ENCODE measurements around the gene CFAP210. TPM values are rescaled to one million over a fixed set of nuclear protein-coding genes. Genes with fewer than 3 reads are reported as not detected.

CFAP210 gene, protein sequence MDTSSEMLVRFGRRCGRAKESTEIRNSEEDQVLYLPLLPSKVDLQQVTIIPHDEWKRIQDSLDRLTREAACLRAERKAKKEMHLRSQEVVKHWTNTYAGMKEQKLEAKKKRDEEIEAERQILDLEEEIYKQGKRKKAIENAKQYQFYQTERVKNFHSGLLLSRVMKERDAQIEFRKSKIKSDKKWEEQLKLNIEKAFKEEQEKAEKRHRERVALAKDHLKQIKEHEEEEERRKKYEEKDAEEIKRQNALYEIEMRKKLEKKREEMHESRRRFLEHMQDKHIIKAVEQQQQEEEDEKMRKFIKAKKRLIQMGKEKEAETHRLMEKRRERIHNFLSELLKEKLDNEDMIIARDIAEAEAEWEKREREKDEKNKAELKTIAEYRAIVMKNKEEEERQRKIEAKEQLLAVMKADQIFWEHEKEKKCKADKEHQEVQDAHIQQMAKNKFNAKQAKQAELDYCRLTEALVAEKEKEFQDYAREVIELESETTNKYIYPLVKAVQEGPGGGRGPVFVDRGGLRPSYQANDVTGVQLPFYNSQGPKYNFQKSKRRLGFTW
- 0.17 TPM for polyA plus RNA-seq (2013, experiment 1 of 2)
- polyA plus RNA-seq (2013, experiment 2 of 2) = 0.15 TPM

DNA sequence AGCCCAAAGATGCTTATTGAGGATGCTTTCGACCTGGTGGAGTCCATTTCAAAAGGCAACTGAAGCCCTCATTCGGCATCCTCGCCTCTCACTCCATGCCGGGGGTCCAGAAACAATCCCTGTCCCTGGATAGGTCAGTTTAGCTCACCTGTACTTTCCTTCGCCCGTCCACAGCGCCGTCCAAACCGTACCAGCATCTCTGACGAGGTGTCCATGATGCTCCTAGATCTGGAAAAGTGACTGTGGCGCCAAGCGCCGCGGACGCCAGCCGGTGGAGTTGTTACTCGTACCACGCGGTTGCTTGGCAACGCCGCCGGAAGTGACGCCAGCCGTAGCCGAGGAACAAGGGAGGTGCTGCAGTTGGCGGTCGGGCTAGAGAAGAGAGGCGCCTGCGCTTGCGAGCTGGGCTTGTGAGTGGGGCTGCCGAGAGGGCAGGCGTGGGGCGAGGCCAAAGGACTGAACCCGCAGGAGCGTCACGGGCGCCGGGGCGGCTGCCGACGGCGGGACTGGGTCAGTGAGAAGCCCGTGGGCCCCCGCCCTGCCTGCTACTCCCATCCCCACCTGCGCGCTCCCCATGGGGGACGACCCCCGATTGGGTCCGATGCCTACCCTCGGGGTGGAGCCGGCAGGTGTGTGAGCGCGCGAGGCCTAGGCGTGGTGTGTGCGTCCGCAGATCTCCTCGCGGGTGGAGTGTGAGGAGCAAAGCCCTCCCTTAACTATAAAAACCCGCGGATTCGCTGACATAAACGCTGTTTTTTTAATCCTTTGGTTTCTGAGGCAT, at the start of gene CFAP210, which contains the start of gene PHOSPHO2:
TSS of gene CFAP210 (minus strand) at position 293 of the 781 bp plus-strand sequence. CDS start at position 215, 78 bp downstream.
TSS of gene PHOSPHO2 (plus strand) at position 357 of the 781 bp plus-strand sequence. CDS start 6,503 bp downstream, outside the sequence.
- under 1% methylated on average over 55 of the region's 63 CpGs for WGBS
- H3K4me2 ChIP-seq (ENCODE audit: low read length, poor library complexity, severe bottlenecking) = peak within 1 kb of the TSS; percentile 86
- peaks cover 11% of the 10 kb centered on the region for H3K79me1 ChIP-seq (replicated peaks; ENCODE audit: low read length, poor library complexity, severe bottlenecking)
- peak; percentile 98 for DNase-seq
- H2BK5ac ChIP-seq (ENCODE audit: low read depth, low read length, poor library complexity, severe bottlenecking) = no peak within 1 kb of the TSS
- H2BK12ac ChIP-seq (ENCODE audit: low read length in 2 of 2) = no peak within 1 kb of the TSS
- no peak within 1 kb of the TSS for H3K27ac ChIP-seq (ENCODE audit: low read length, poor library complexity, severe bottlenecking)
- no peaks in the 10 kb centered on the region for H3K27me3 ChIP-seq (ENCODE audit: control insufficient read depth in 1 of 2, insufficient read depth in 1 of 2, low read length in 2 of 2)
- H3K23ac ChIP-seq (ENCODE audit: low read length in 2 of 2) = no peak within 1 kb of the TSS
- no peaks in the 10 kb centered on the region for H3K9me3 ChIP-seq (ENCODE audit: control insufficient read depth, low read length)
- peak within 1 kb of the TSS; percentile 84 to 92 for H3K4me3 ChIP-seq (ENCODE audit: insufficient read depth in 1 of 2, low read depth in 1 of 2, low read length in 2 of 2)
- H2AK5ac ChIP-seq (ENCODE audit: low read length, severe bottlenecking) = no peak within 1 kb of the TSS
- peak within 1 kb of the TSS in 1 of 2 experiments; percentile 77 for H3K4ac ChIP-seq (ENCODE audit: low read depth in 1 of 2, low read length in 2 of 2)
- H2BK120ac ChIP-seq (ENCODE audit: low read depth, low read length) = peak within 1 kb of the TSS; percentile 85
- H3K18ac ChIP-seq (ENCODE audit: low read depth in 1 of 2, low read length in 2 of 2) = peak within 1 kb of the TSS; percentile 79 to 82
- peak within 1 kb of the TSS; percentile 2 for H4K91ac ChIP-seq (ENCODE audit: low read length)
- H3K4me1 ChIP-seq (ENCODE audit: control insufficient read depth, insufficient read depth, low read depth, low read length) = peaks cover 1% of the 10 kb centered on the region
- peaks cover 0 to 4% of the 10 kb centered on the region in 2 experiments for H3K36me3 ChIP-seq (ENCODE audit: control insufficient read depth in 1 of 2, insufficient read depth in 2 of 2, low read depth in 1 of 2, low read length in 2 of 2)
- H3K9ac ChIP-seq (ENCODE audit: low read length) = peak within 1 kb of the TSS; percentile 95
- peak within 1 kb of the TSS; percentile 83 for H2AFZ ChIP-seq (ENCODE audit: low read depth, low read length)
- H3K14ac ChIP-seq (ENCODE audit: low read length in 2 of 2) = no peak within 1 kb of the TSS
- H2BK15ac ChIP-seq (ENCODE audit: low read depth, poor library complexity, severe bottlenecking) = peak within 1 kb of the TSS; percentile 6
- peak within 1 kb of the TSS; percentile 91 for H4K8ac ChIP-seq (ENCODE audit: low read length)

DNA sequence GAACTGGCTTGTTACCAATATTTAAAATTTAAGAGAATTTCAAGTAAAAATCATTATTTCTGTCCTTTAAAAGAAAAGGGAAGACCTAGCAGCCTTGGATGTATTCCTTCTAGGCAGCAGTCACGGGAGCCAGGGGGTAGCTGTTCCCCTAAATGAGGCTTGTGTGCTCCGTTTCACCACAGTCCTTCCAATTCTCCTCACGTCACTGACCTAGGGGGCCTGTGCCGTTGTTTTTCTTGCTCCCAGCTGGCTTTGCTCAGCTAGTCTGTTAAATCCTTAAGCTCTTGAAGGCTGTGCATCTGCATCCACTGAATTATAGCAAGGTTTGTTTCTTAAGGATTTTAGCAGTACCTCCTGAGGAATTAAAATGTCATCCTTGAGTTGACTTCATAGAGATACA, 49.3 kb upstream of the CFAP210 start:
- Histone ChIP-seq H3K9me3 (ENCODE audit: control insufficient read depth, low read length) (no peaks in the 10 kb centered on the region), H3K27me3 (ENCODE audit: control insufficient read depth in 1 of 2, insufficient read depth in 1 of 2, low read length in 2 of 2) (no peaks in the 10 kb centered on the region), H2BK5ac (ENCODE audit: low read depth, low read length, poor library complexity, severe bottlenecking) (no peak overlapping the region), H3K27ac (ENCODE audit: low read length, poor library complexity, severe bottlenecking) (no peak overlapping the region), H3K9ac (ENCODE audit: low read length) (no peak overlapping the region), H4K91ac (ENCODE audit: low read length) (no peak overlapping the region), H3K4me2 (ENCODE audit: low read length, poor library complexity, severe bottlenecking) (no peak overlapping the region), H2BK12ac (ENCODE audit: low read length in 2 of 2) (no peak overlapping the region), H4K8ac (ENCODE audit: low read length) (no peak overlapping the region), H3K36me3 (ENCODE audit: control insufficient read depth in 1 of 2, insufficient read depth in 2 of 2, low read depth in 1 of 2, low read length in 2 of 2) (no peaks in the 10 kb centered on the region), H3K14ac (ENCODE audit: low read length in 2 of 2) (no peak overlapping the region), H3K18ac (ENCODE audit: low read depth in 1 of 2, low read length in 2 of 2) (no peak overlapping the region), H2AFZ (ENCODE audit: low read depth, low read length) (no peak overlapping the region), H3K23ac (ENCODE audit: low read length in 2 of 2) (no peak overlapping the region), H3K4me3 (ENCODE audit: insufficient read depth in 1 of 2, low read depth in 1 of 2, low read length in 2 of 2) (no peak overlapping the region), H2BK15ac (ENCODE audit: low read depth, poor library complexity, severe bottlenecking) (no peak overlapping the region), H3K4ac (ENCODE audit: low read depth in 1 of 2, low read length in 2 of 2) (no peak overlapping the region), H2AK5ac (ENCODE audit: low read length, severe bottlenecking) (no peak overlapping the region), H2BK120ac (ENCODE audit: low read depth, low read length) (no peak overlapping the region), H3K79me1 (replicated peaks; ENCODE audit: low read length, poor library complexity, severe bottlenecking) (peaks cover 3% of the 10 kb centered on the region), H3K4me1 (ENCODE audit: control insufficient read depth, insufficient read depth, low read depth, low read length) (no peaks in the 10 kb centered on the region)
- 97% methylated on average over 4 of the region's 4 CpGs for WGBS
- no peak for DNase-seq

DNA sequence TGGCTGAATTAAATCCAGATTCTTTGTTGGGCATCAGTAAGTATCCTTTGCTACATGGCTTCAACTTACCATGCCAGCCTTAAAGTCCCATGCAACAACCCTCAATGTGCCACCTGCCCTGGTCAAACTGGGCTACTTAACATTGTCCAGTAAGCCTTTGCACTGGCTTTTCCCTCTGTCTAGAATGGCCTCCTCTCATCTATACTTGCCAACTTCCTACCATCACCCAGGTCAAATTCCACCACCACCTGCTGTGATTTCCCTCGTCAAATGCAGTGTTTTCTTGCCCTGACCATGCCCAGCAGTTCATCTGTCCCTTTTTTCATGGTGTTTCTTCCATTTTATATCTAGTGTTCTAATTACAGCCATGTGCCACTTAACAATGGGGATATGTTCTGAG, 45.1 kb upstream of the CFAP210 start:
- H3K27me3 ChIP-seq (ENCODE audit: control insufficient read depth in 1 of 2, insufficient read depth in 1 of 2, low read length in 2 of 2) = peaks cover 0 to 7% of the 10 kb centered on the region in 2 experiments
- no peak overlapping the region for H3K4ac ChIP-seq (ENCODE audit: low read depth in 1 of 2, low read length in 2 of 2)
- no peak overlapping the region for H4K91ac ChIP-seq (ENCODE audit: low read length)
- H2AK5ac ChIP-seq (ENCODE audit: low read length, severe bottlenecking) = no peak overlapping the region
- DNase-seq = no peak
- H2BK120ac ChIP-seq (ENCODE audit: low read depth, low read length) = no peak overlapping the region
- no CpG with 5 or more reads among the region's 1 CpG for WGBS
- no peak overlapping the region for H4K8ac ChIP-seq (ENCODE audit: low read length)
- H3K4me1 ChIP-seq (ENCODE audit: control insufficient read depth, insufficient read depth, low read depth, low read length) = peaks cover 3% of the 10 kb centered on the region
- H3K4me2 ChIP-seq (ENCODE audit: low read length, poor library complexity, severe bottlenecking) = no peak overlapping the region
- no peak overlapping the region for H3K9ac ChIP-seq (ENCODE audit: low read length)
- H3K14ac ChIP-seq (ENCODE audit: low read length in 2 of 2) = no peak overlapping the region
- peaks cover 9% of the 10 kb centered on the region for H3K79me1 ChIP-seq (replicated peaks; ENCODE audit: low read length, poor library complexity, severe bottlenecking)
- no peak overlapping the region for H3K23ac ChIP-seq (ENCODE audit: low read length in 2 of 2)
- H2AFZ ChIP-seq (ENCODE audit: low read depth, low read length) = no peak overlapping the region
- H3K27ac ChIP-seq (ENCODE audit: low read length, poor library complexity, severe bottlenecking) = no peak overlapping the region
- H3K4me3 ChIP-seq (ENCODE audit: insufficient read depth in 1 of 2, low read depth in 1 of 2, low read length in 2 of 2) = no peak overlapping the region
- no peak overlapping the region for H3K18ac ChIP-seq (ENCODE audit: low read depth in 1 of 2, low read length in 2 of 2)
- H2BK12ac ChIP-seq (ENCODE audit: low read length in 2 of 2) = no peak overlapping the region
- no peak overlapping the region for H2BK15ac ChIP-seq (ENCODE audit: low read depth, poor library complexity, severe bottlenecking)
- no peaks in the 10 kb centered on the region for H3K36me3 ChIP-seq (ENCODE audit: control insufficient read depth in 1 of 2, insufficient read depth in 2 of 2, low read depth in 1 of 2, low read length in 2 of 2)
- H2BK5ac ChIP-seq (ENCODE audit: low read depth, low read length, poor library complexity, severe bottlenecking) = no peak overlapping the region
- no peaks in the 10 kb centered on the region for H3K9me3 ChIP-seq (ENCODE audit: control insufficient read depth, low read length)
